Body of pancreas (tissue), 4 donors: ENCODE measurements around the gene NUBP2. TPM values are rescaled to one million over a fixed set of nuclear protein-coding genes. Genes with fewer than 3 reads are reported as not detected.

Experiments used
- ATAC-seq: fragments of 150-250 bp; one replicate; pipeline ENCODE4 v1.9.1; 2016
- DNase-seq, 4 donors: peaks; one replicate each; pipeline ENCODE4 v3.0.0-alpha.2; 2019
- H3K27ac ChIP-seq, 4 donors: fragments of 200-600 bp; sonication (generic); 1 replicate in 3 of 4; 2 replicates in 1 of 4; pipeline versions ENCODE4 v1.5.1 to v1.6.1; 2016 to 2019; ENCODE audit warnings: mild to moderate bottlenecking in 1 of 4, mixed read lengths in 1 of 4, moderate library complexity in 1 of 4
- H3K27me3 ChIP-seq, 2 donors: fragments of 200-600 bp; sonication (generic); one replicate each; pipeline ENCODE4 v1.6.0; 2016; ENCODE audit warnings: mild to moderate bottlenecking in 1 of 2
- H3K36me3 ChIP-seq, 2 donors: fragments of 200-600 bp; sonication (generic); replicated peaks in 1 of 2; 2 replicates each; pipeline ENCODE4 v1.5.1; 2016; ENCODE audit warnings: low read depth in 2 of 2; ENCODE audit not compliant: insufficient read depth in 1 of 2
- H3K4me1 ChIP-seq: fragments of 200-600 bp; sonication (generic); one replicate; pipeline ENCODE4 v1.6.0; 2016
- H3K4me3 ChIP-seq, 2 donors: fragments of 200-600 bp; sonication (generic); 1 replicate in 1 of 2; 2 replicates in 1 of 2; pipeline ENCODE4 v1.5.1; 2016 to 2019
- H3K9me3 ChIP-seq, 3 donors: fragments of 200-600 bp; sonication (generic); 1 replicate in 2 of 3; 2 replicates in 1 of 3; pipeline ENCODE4 v1.5.1; 2016
- POLR2A ChIP-seq, 3 donors: fragments of 450-650 bp; IDR thresholded peaks; one replicate each; pipeline ENCODE4 v1.6.1; 2016; ENCODE audit warnings: antibody characterized with exemption in 3 of 3, mild to moderate bottlenecking in 2 of 3
- WGBS, 2 donors: methylation state at CpG; one replicate each; pipeline ENCODE4 v1.1.5; 2017; 5-methylcytosine and 5-hydroxymethylcytosine counted together
- intact Hi-C: fragments of 100-400 bp; cut with DNase I; formaldehyde crosslinking; loops from one replicate; pipeline ENCODE4 v1.15.1; 2023
- microRNA-seq, 2 donors: library from miRNA; unstranded; fragments of <30 nt; microRNA quantifications; one replicate each; pipeline ENCODE4, GENCODE V29; 2016; ENCODE audit warnings: borderline number of aligned reads in 2 of 2, borderline replicate concordance in 2 of 2
- small RNA-seq: library from RNA; depleted of rRNA; stranded (forward); fragments of <200 nt; gene quantifications from one replicate; pipeline ENCODE3, GENCODE V24; 2016
- total RNA-seq, 2 donors: library from RNA; depleted of rRNA; stranded (reverse); fragments of >200 nt; gene quantifications; one replicate each; pipeline ENCODE4 v1.1.0, GENCODE V29; 2016
- TF ChIP-seq, protein P1 (sequence below), 7 experiments: fragments of 450-650 bp in 4 of 7; fragments of 200-600 bp in 3 of 7; sonication (generic) in 3 of 7; IDR thresholded peaks; one replicate each; pipeline ENCODE4 v1.5.1; 2016 to 2019; ENCODE audit warnings: antibody characterized with exemption in 7 of 7

The NUBP2 gene
- total RNA-seq, 2 donors from 2014 or later: 61.0 to 72.6 TPM

GRCh38 chr16:1831186-1832075 is 48.7 kb downstream of the NUBP2 start:
- Histone ChIP-seq H3K27ac (peak overlapping the region in 3 of 4 donors; percentile 56 to 96 (median 95)), H3K4me1 (peaks cover 45% of the 10 kb centered on the region), H3K9me3 (no peaks in the 10 kb centered on the region), H3K36me3 (no peaks in the 10 kb centered on the region), H3K27me3 (no peaks in the 10 kb centered on the region), H3K4me3 (no peak overlapping the region)
- ATAC-seq (no peak), DNase-seq (no peak)
- intact Hi-C loops: no loop called here
- WGBS, 2 donors: 75 to 83% methylated on average over 15 to 19 of the region's 19 CpGs
- TF ChIP-seq POLR2A (IDR thresholded peaks at IDR 0.05): no peak
- TF ChIP-seq, protein P1, sequence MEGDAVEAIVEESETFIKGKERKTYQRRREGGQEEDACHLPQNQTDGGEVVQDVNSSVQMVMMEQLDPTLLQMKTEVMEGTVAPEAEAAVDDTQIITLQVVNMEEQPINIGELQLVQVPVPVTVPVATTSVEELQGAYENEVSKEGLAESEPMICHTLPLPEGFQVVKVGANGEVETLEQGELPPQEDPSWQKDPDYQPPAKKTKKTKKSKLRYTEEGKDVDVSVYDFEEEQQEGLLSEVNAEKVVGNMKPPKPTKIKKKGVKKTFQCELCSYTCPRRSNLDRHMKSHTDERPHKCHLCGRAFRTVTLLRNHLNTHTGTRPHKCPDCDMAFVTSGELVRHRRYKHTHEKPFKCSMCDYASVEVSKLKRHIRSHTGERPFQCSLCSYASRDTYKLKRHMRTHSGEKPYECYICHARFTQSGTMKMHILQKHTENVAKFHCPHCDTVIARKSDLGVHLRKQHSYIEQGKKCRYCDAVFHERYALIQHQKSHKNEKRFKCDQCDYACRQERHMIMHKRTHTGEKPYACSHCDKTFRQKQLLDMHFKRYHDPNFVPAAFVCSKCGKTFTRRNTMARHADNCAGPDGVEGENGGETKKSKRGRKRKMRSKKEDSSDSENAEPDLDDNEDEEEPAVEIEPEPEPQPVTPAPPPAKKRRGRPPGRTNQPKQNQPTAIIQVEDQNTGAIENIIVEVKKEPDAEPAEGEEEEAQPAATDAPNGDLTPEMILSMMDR (IDR thresholded peaks at IDR 0.05): no peak

GRCh38 chr16:1832838-1833454 is 50.2 kb downstream of the NUBP2 start:
- TF ChIP-seq, protein P1 (IDR thresholded peaks at IDR 0.05): no peak
- TF ChIP-seq POLR2A (IDR thresholded peaks at IDR 0.05): no peak
- intact Hi-C loops: no loop called here
- no peaks in the 10 kb centered on the region for H3K36me3 ChIP-seq
- H3K27ac ChIP-seq: no peak overlapping the region
- WGBS, 2 donors: 68 to 74% methylated on average over 8 to 9 of the region's 9 CpGs
- ATAC-seq: no peak
- DNase-seq: no peak
- no peaks in the 10 kb centered on the region for H3K27me3 ChIP-seq
- peaks cover 41% of the 10 kb centered on the region for H3K4me1 ChIP-seq
- H3K4me3 ChIP-seq: no peak overlapping the region
- no peaks in the 10 kb centered on the region for H3K9me3 ChIP-seq

GRCh38 chr16:1834096-1834495 is 51.3 kb downstream of the NUBP2 start:
- H3K4me3 ChIP-seq: no peak overlapping the region
- H3K27ac ChIP-seq: no peak overlapping the region
- WGBS, 2 donors: 56 to 61% methylated on average over 5 of the region's 5 CpGs

More at GRCh38 chr16:1834096-1834495, 51.3 kb downstream of the NUBP2 start:
- no peak for TF ChIP-seq POLR2A (IDR thresholded peaks at IDR 0.05)
- TF ChIP-seq, protein P1 (IDR thresholded peaks at IDR 0.05): no peak
- H3K9me3 ChIP-seq: no peaks in the 10 kb centered on the region
- no peaks in the 10 kb centered on the region for H3K36me3 ChIP-seq
- DNase-seq (no peak), ATAC-seq (no peak)
- intact Hi-C loops: no loop called here
- peaks cover 30% of the 10 kb centered on the region for H3K4me1 ChIP-seq
- no peaks in the 10 kb centered on the region for H3K27me3 ChIP-seq

Small RNA genes within 50 kb of the gene (microRNA-seq; reads per million reads assigned to microRNA genes)
- 0.47 to 1.3 reads per million in 2 donors for gene MIR3177

Small RNA genes within 50 kb of the gene (small RNA-seq; reads per million reads assigned to genes)
- not detected for gene MIR3177

Other genes with a start within 250 kb of the NUBP2 start
- 10 to 100 TPM; 23.6 to 25.1 TPM for gene TMEM204, start 249.3 kb upstream of the NUBP2 start, total RNA-seq
- gene IFT140, start 170.9 kb upstream of the NUBP2 start, total RNA-seq: 10 to 100 TPM; 16.9 to 35.6 TPM
- gene CRAMP1, start 170.6 kb upstream of the NUBP2 start, total RNA-seq: 10 to 100 TPM in 1 of 2 donors, 1 to 10 TPM in 1; 8.6 to 17.8 TPM
- gene JPT2, start 104.7 kb upstream of the NUBP2 start, total RNA-seq: 10 to 100 TPM; 15.5 to 24.4 TPM
- 100 to 1,000 TPM in 1 of 2 donors, 10 to 100 TPM in 1; 79.9 to 103 TPM for gene MAPK8IP3, start 76.8 kb upstream of the NUBP2 start, total RNA-seq
- gene NME3, start 11.4 kb upstream of the NUBP2 start, total RNA-seq: 100 to 1,000 TPM in 1 of 2 donors, 10 to 100 TPM in 1; 62.8 to 113 TPM
- gene EME2, start 10.2 kb upstream of the NUBP2 start, total RNA-seq: 10 to 100 TPM; 13.5 to 33.3 TPM
- 10 to 100 TPM; 51.4 to 99.6 TPM for gene MRPS34, start 9.8 kb upstream of the NUBP2 start, total RNA-seq
- gene SPSB3, start 389 bp upstream of the NUBP2 start, total RNA-seq: 10 to 100 TPM; 95.9 to 97.8 TPM
- gene IGFALS, start 10.7 kb downstream of the NUBP2 start, total RNA-seq: 1 to 10 TPM; 5.2 to 9.2 TPM
- 10 to 100 TPM; 45.7 to 46.5 TPM for gene HAGH, start 43.9 kb downstream of the NUBP2 start, total RNA-seq
- 10 to 100 TPM; 32.6 to 50.8 TPM for gene FAHD1, start 44.2 kb downstream of the NUBP2 start, total RNA-seq
- under 1 TPM in 1 of 2 donors, not detected in 1; 0.26 TPM for gene MEIOB, start 89.2 kb downstream of the NUBP2 start, total RNA-seq
- gene HS3ST6, start 135.5 kb downstream of the NUBP2 start, total RNA-seq: not detected
- gene MSRB1, start 160.2 kb downstream of the NUBP2 start, total RNA-seq: 10 to 100 TPM; 36.8 to 38.6 TPM
- gene RPL3L, start 171.7 kb downstream of the NUBP2 start, total RNA-seq: 10 to 100 TPM in 1 of 2 donors, not detected in 1; 16.5 TPM
- gene NDUFB10, start 176.6 kb downstream of the NUBP2 start, total RNA-seq: 10 to 100 TPM; 39.2 to 86.1 TPM
- 1,000 to 10,000 TPM; 2,300 to 2,472 TPM for gene RPS2, start 181.9 kb downstream of the NUBP2 start, total RNA-seq
- gene RNF151, start 183.9 kb downstream of the NUBP2 start, total RNA-seq: not detected
- 10 to 100 TPM; 38.9 to 40.7 TPM for gene TBL3, start 189.1 kb downstream of the NUBP2 start, total RNA-seq
- not detected for gene NOXO1, start 198.5 kb downstream of the NUBP2 start, total RNA-seq
- 10 to 100 TPM; 13.2 to 35.9 TPM for gene GFER, start 201.2 kb downstream of the NUBP2 start, total RNA-seq
- 1 to 10 TPM in 1 of 2 donors, under 1 TPM in 1; 0.33 to 1.6 TPM for gene SYNGR3, start 207.0 kb downstream of the NUBP2 start, total RNA-seq
- gene ZNF598, start 226.9 kb downstream of the NUBP2 start, total RNA-seq: 10 to 100 TPM; 41.0 to 55.4 TPM
- gene NPW, start 236.8 kb downstream of the NUBP2 start, total RNA-seq: not detected
- 10 to 100 TPM; 32.7 to 87.3 TPM for gene NHERF2, start 243.9 kb downstream of the NUBP2 start, total RNA-seq